ENCODE results near the gene DDX10. TPM values are rescaled to one million over a fixed set of nuclear protein-coding genes. Genes with fewer than 3 reads are reported as not detected.

DDX10 gene
- total RNA-seq = 10 to 100 TPM; 20.5 to 23.2 TPM

DNA sequence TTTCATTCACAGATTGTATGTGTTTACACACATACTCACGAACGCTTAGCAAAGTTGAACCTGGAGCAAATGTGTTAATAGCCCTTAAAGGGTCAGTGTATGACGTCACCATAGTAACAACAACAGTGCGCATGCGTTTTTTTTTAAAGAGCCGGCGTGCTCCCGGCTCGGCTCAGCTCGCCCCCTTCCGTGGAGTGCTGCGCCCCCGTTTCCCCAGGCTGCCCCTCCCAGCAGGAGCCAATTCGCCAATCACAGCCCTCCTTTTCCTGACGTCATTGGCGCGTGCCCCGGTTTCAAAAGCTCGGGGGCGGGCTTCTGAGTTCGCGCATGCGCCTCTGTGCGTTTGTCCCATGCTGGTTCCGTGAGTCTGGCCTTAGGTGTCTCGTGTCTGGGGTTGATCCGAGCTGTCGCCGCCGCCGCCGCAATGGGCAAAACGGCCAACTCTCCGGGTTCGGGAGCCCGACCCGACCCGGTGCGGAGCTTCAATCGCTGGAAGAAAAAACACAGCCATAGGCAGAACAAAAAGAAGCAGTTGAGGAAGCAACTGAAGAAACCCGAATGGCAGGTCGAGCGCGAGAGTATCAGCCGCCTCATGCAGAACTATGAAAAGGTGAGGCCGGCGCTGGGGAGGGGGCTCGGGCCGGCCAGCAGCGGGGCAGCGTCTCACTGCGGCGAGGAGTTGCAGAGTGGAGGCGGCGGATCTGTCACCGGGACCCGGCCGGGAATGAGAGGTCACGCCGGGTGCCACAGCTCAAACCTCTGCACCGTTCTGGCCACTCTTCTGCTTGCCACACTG, at the start of gene DDX10:
Gene DDX10, plus strand, starts transcription at position 340 of the 796 bp plus-strand sequence. Its CDS starts 85 bp downstream, at position 425.
- peaks cover 16% of the 10 kb centered on the region for H3K36me3 Mint-ChIP-seq (ENCODE audit: low read depth)
- ChIA-PET POLR2A (interaction anchor here (0.9 to 2.8 kb wide), 9 partner anchors 9 to 1207 kb away, joined by 3 to 28 read pairs (median 4); partner anchors contain the start of genes ATM, C11orf65, CUL5 and CWF19L2), CTCF (interaction anchor here (0.6 to 4.4 kb wide), 10 partner anchors 9 to 656 kb away, joined by 3 to 27 read pairs (median 4); partner anchors contain the start of genes ATM and CUL5)
- peaks cover 32% of the 10 kb centered on the region for H3K4me1 Mint-ChIP-seq
- peak; percentile 98 for DNase-seq
- no peaks in the 10 kb centered on the region for H3K27me3 Mint-ChIP-seq
- no peaks in the 10 kb centered on the region for H3K9me3 Mint-ChIP-seq
- H3K4me3 Mint-ChIP-seq = peak within 1 kb of the TSS; percentile 99
- H3K27ac Mint-ChIP-seq = peak within 1 kb of the TSS; percentile 66

DNA sequence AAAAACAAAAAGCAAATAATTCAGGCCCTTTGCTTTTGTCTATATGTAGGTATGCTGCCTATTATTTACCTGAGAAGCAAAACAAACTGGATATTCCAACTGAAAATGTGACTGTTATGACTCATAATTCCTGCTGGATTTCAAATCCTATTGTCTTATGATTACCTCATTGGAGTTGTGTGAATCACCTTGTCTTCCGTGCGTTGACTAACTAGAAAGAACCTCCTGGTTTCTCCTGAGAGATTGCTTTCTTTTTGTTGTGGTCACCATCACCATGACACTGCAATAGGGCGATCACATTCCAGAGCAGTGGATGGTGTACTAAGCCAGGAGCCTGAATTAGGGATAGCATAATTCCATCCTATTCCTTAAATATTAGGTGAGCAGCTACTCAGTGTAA, 48.3 kb upstream of the DDX10 start:
- H3K4me3 Mint-ChIP-seq = no peak overlapping the region
- DNase-seq = no peak
- no peaks in the 10 kb centered on the region for H3K36me3 Mint-ChIP-seq (ENCODE audit: low read depth)
- H3K9me3 Mint-ChIP-seq = no peaks in the 10 kb centered on the region
- CTCF ChIA-PET = no interaction called here
- peaks cover 3% of the 10 kb centered on the region for H3K4me1 Mint-ChIP-seq
- H3K27ac Mint-ChIP-seq = no peak overlapping the region
- POLR2A ChIA-PET = no interaction called here
- H3K27me3 Mint-ChIP-seq = peaks cover 24% of the 10 kb centered on the region

DNA sequence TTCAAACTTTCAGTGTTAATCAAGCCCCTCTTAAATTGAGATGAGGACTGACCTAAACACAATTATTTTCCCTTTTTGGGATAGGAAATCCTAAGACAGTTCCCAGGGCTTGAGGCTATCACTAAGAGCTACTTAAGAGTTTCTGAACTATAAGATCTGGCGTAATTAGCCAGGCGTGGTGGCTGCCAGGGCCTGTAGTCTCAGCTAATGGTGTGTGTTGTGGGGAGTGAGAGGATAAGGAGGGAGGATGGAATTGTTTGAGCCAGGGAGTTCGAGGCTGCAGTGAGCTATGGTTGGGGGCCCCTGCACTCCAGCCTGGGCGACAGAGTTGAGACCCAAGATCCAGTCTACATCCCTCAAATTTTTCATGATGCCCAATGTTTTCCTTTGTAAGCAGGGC, 47.8 kb upstream of the DDX10 start:
- no peak for DNase-seq
- Mint-ChIP-seq H3K27ac (no peak overlapping the region), H3K36me3 (ENCODE audit: low read depth) (no peaks in the 10 kb centered on the region), H3K4me3 (no peak overlapping the region), H3K4me1 (peaks cover 5% of the 10 kb centered on the region), H3K27me3 (peaks cover 26% of the 10 kb centered on the region), H3K9me3 (no peaks in the 10 kb centered on the region)
- POLR2A ChIA-PET = no interaction called here
- CTCF ChIA-PET = no interaction called here

DNA sequence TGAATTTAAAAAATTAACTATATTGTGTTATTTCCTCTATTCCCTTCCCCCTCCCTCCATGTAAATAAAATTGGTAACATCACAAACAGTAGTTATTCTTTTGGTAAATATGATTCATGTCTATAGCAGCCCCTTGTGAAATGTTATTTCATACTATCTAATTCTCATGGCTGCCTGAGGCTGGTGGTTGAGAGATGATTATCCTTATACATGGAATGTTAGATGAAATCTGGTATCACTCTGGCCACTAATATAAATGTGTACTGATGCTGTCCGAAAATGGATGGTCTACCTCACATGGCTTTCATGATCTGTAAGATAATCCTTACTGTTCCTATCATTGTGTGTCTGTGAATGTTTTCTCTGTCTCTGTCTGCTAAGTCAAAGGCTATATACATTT, 46.3 kb upstream of the DDX10 start:
- ChIA-PET CTCF (no interaction called here), POLR2A (no interaction called here)
- Mint-ChIP-seq H3K27ac (no peak overlapping the region), H3K36me3 (ENCODE audit: low read depth) (no peaks in the 10 kb centered on the region), H3K9me3 (no peaks in the 10 kb centered on the region), H3K27me3 (peaks cover 34% of the 10 kb centered on the region), H3K4me1 (peaks cover 5% of the 10 kb centered on the region), H3K4me3 (no peak overlapping the region)
- DNase-seq = no peak

DNA sequence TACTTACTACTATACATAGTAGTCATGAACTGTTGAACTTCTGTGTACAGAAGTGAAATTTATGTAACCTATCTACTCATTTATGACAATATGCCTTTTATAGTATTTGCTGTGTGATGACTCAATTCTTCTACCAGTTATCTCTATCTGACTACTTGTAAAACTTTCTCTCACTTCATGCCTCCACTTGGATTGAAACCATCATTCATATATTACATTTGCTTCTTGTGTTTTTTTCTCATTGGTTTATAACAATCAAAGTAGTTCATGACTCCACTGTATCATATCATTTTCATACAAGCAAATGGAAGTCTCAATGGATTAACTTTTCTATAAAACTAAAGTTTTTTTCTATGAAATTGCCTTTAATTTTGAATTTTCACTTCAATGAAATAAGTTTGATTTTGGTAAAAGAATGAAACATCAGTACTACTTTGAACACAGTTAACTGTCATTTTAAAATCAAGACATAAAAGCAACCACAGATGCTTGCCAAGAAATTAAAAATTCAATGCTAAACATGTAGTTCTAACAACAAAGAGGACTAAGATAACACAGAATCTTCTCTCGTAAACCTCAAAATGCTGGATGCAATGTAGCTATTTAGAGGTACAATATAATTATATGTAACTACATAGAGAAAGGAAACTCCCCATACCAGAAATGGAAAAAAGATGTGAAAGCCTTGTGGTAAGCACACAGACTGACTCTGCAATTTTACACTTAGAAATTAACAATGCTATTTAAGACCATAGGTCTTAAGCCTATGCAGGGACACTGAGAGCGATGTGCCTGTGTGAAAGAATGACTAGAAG, 43.7 kb upstream of the DDX10 start:
- ChIA-PET POLR2A (no interaction called here), CTCF (no interaction called here)
- peaks cover 11% of the 10 kb centered on the region for H3K4me1 Mint-ChIP-seq
- no peak overlapping the region for H3K27ac Mint-ChIP-seq
- no peaks in the 10 kb centered on the region for H3K9me3 Mint-ChIP-seq
- H3K27me3 Mint-ChIP-seq = peaks cover 41% of the 10 kb centered on the region
- H3K4me3 Mint-ChIP-seq = no peak overlapping the region
- H3K36me3 Mint-ChIP-seq (ENCODE audit: low read depth) = no peaks in the 10 kb centered on the region
- no peak for DNase-seq

DNA sequence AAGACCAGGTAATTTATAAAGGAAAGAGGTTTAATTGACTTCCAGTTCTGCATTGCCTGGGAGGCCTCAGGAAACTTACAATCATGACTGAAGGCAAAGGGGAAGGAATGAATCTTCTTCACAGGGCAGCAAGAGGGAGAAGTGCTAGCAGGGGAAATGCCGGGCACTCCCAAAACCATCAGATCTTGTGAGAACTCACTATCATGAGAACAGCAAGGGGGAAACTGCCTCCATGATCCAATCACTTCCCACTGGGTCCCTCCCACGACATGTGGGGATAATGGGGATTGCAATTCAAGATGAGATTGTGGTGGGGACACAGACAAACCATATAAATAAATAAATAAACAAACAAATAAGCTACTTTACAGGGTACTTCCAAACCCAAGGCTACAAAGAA, 42.5 kb upstream of the DDX10 start:
- no peak overlapping the region for H3K27ac Mint-ChIP-seq
- no peak overlapping the region for H3K4me3 Mint-ChIP-seq
- H3K4me1 Mint-ChIP-seq = peaks cover 11% of the 10 kb centered on the region
- no peak for DNase-seq
- POLR2A ChIA-PET = no interaction called here
- CTCF ChIA-PET = interaction anchor here (1.0 kb wide), 1 partner anchor 22 kb away, joined by 3 read pairs; no protein-coding TSS in a partner anchor
- H3K9me3 Mint-ChIP-seq = no peaks in the 10 kb centered on the region
- no peaks in the 10 kb centered on the region for H3K36me3 Mint-ChIP-seq (ENCODE audit: low read depth)
- H3K27me3 Mint-ChIP-seq = peaks cover 38% of the 10 kb centered on the region

DNA sequence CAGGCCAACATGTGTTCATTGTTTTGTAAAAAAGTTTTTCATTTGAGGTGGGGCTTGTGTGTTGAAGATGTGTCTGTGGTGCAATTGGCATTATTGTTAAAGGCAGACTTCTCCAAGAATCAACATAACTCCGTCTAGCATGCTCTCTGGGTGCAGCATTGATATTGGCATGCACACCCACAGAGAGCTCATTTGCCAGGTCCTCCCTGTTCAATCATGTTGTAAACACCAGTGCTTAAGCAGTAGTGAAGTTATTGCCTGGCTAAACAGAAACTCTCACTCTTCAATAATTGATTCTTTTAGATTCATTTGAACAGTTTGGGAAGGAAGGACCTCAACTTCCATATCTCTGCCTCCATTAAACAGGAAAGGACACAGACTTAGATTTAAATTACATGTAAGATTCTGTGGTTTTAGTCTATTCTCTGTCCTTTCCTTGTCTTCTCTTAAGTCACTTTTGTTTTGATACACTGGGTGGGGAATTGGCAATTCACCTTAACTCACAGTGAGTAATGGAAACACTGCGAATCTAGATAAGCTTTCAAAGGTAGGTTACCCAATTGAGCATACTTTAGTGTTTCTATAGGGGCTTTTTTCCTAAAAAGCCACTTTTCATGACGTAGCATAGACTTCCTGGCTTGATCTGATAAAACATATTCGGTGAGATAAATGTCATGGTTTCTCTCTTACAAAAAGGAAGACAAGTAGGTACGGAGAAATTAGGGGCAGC, 40.5 kb upstream of the DDX10 start:
- Mint-ChIP-seq H3K4me3 (no peak overlapping the region), H3K36me3 (ENCODE audit: low read depth) (no peaks in the 10 kb centered on the region), H3K4me1 (peaks cover 11% of the 10 kb centered on the region), H3K9me3 (peaks cover 3% of the 10 kb centered on the region), H3K27me3 (peaks cover 31% of the 10 kb centered on the region), H3K27ac (no peak overlapping the region)
- DNase-seq = no peak
- CTCF ChIA-PET = no interaction called here
- POLR2A ChIA-PET = no interaction called here

DNA sequence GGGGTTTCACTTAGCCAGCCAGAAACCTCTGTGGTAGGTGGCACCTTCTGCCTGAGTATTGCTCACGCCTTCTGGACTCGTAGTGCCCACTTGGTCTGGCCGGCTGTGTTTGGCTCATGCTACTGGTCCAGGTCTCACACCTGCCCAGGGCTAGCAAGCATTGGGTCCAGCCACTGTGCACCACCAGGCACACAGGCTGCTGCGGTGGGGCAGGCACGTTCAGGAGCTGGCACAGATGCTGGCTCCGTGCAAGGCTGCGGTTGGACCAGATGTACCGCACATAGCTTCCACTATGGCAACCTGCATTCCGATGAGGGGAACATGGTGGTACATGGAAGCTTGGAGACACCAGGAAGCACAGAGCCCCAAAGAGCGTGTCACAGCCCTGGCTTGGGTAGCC, 36.5 kb upstream of the DDX10 start:
- POLR2A ChIA-PET = no interaction called here
- CTCF ChIA-PET = no interaction called here
- Mint-ChIP-seq H3K27me3 (peaks cover 16% of the 10 kb centered on the region), H3K36me3 (ENCODE audit: low read depth) (no peaks in the 10 kb centered on the region), H3K4me1 (peaks cover 7% of the 10 kb centered on the region), H3K27ac (no peak overlapping the region), H3K9me3 (peaks cover 3% of the 10 kb centered on the region), H3K4me3 (no peak overlapping the region)
- DNase-seq = no peak

DNA sequence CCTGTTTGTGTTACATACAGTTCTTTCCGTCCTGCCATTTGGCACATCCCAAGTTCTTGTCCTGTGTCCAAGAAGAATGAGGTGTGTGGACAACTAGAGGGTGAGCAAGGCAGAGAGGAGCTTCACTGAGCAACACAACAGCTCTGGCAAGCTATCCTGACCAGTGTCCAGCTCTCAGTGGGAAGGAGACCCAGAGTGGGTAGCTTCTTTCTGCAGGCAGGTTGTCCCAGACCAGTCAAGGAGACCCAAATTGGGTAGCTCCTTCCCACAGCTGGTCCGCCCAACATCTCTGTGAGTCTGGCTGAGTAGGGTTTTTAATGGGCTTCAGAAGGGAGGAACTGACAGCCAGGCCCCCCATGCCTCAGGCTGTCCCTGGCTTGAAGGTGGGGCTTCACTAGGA, 36.1 kb upstream of the DDX10 start:
- DNase-seq = no peak
- H3K27me3 Mint-ChIP-seq = peaks cover 14% of the 10 kb centered on the region
- H3K27ac Mint-ChIP-seq = no peak overlapping the region
- peaks cover 3% of the 10 kb centered on the region for H3K9me3 Mint-ChIP-seq
- POLR2A ChIA-PET = no interaction called here
- H3K4me1 Mint-ChIP-seq = peaks cover 7% of the 10 kb centered on the region
- H3K36me3 Mint-ChIP-seq (ENCODE audit: low read depth) = no peaks in the 10 kb centered on the region
- CTCF ChIA-PET = no interaction called here
- no peak overlapping the region for H3K4me3 Mint-ChIP-seq

DNA sequence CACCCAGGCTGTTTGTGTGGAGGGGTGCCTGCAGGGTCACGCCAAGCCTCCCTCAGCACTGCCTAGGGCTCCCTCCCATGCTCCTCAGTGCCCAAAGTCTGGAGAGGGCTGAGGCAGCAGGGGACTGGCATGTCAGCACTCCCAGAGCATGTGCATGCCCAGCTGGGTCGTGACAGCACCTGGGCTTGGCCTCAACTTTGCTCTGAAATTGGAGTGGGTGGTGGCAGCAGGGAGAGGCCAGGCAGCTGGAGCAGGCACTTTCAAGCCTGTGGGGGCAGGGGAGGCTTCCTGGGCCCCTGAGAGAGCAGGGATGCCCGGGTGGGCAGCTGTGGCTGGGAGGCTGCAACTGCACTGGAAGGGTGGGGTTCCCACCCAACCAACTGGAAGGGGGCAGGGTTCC, 35.6 kb upstream of the DDX10 start:
- POLR2A ChIA-PET = no interaction called here
- no peak overlapping the region for H3K4me3 Mint-ChIP-seq
- H3K36me3 Mint-ChIP-seq (ENCODE audit: low read depth) = no peaks in the 10 kb centered on the region
- peaks cover 15% of the 10 kb centered on the region for H3K27me3 Mint-ChIP-seq
- H3K9me3 Mint-ChIP-seq = peaks cover 3% of the 10 kb centered on the region
- DNase-seq = no peak
- peaks cover 7% of the 10 kb centered on the region for H3K4me1 Mint-ChIP-seq
- CTCF ChIA-PET = no interaction called here
- no peak overlapping the region for H3K27ac Mint-ChIP-seq

DNA sequence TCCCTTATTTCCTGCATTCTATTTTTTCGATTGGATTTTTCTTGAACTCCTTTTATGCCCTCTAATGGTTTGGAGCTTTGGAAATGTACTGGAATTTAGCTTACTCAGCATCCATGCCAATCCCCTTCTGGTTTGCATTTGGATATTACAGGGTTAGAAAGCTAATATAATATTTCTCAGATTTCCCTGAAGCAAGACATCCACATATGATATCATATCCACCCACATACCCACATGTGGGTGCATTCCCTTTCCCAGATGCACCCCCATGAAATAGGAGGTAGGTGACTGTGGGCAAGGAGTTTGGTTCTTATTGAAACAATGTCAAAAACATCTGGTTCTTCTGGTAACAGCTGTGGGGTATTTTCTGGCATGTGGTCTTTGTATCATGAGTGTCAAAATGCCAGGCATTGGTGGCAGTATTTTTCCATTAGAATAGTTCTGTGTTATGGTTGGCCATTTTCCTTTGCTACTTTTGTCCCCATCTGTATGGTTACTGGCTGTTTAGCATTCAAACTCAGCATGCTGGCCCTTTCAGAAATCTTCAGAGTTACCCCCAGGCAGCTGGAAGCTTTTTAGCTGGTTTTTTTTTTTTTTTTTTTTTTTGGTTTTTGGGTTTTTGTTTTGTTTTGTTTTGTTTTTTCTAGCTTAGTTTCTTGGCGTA, 32.7 kb upstream of the DDX10 start:
- Mint-ChIP-seq H3K4me1 (no peaks in the 10 kb centered on the region), H3K36me3 (ENCODE audit: low read depth) (no peaks in the 10 kb centered on the region), H3K4me3 (no peak overlapping the region), H3K27me3 (peaks cover 20% of the 10 kb centered on the region), H3K27ac (no peak overlapping the region), H3K9me3 (peaks cover 3% of the 10 kb centered on the region)
- DNase-seq = no peak
- POLR2A ChIA-PET = no interaction called here
- CTCF ChIA-PET = interaction anchor here (1.3 kb wide), 1 partner anchor 44 kb away, joined by 3 read pairs; no protein-coding TSS in a partner anchor

DNA sequence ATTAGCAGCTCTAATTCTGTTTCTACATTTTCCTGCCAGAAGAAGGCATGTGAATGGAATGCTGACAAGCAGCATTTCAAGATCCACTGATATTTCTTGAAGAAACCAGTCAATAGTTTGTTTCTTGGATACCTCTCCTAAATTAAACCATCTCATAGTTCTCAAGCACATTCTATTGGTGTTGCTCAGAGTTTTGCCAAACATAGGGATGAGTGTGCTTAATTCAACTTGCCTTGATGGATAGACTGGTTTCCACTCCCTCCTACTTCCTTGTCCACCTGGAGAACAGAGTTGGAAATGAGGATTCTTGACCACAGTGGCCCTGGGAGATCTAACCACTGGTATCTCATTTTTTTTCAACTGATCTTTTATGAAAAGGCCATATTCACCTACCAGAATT, 29.8 kb upstream of the DDX10 start:
- H3K27ac Mint-ChIP-seq = no peak overlapping the region

DNA sequence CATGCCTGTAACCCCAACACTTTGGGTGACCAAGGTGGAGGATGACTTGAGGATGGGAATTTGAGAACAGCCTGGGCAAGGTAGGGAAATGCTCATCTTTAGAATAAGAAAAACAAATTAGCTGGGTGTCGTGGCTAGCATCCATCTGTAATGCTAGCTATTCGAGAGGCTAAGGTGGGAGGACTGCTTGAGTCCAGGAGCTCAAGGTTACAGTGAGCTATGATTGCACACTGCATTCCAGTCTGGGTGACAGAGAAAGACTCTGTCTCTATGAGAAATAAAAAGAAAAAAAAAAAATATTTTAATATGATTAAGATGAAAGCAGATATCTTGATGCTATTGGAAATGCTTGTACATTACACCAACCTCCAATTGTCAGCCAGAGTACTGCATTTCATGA, 28.6 kb upstream of the DDX10 start:
- DNase-seq = no peak
- H3K4me3 Mint-ChIP-seq = no peak overlapping the region
- H3K4me1 Mint-ChIP-seq = no peaks in the 10 kb centered on the region
- H3K27me3 Mint-ChIP-seq = peaks cover 25% of the 10 kb centered on the region
- POLR2A ChIA-PET = no interaction called here
- H3K27ac Mint-ChIP-seq = no peak overlapping the region
- H3K36me3 Mint-ChIP-seq (ENCODE audit: low read depth) = no peaks in the 10 kb centered on the region
- H3K9me3 Mint-ChIP-seq = no peaks in the 10 kb centered on the region
- CTCF ChIA-PET = no interaction called here

More for the DNA sequence above, 29.8 kb upstream of the DDX10 start:
- ChIA-PET POLR2A (no interaction called here), CTCF (interaction anchor here (1.1 kb wide), 1 partner anchor 11 kb away, joined by 4 read pairs; no protein-coding TSS in a partner anchor)
- Mint-ChIP-seq H3K4me1 (no peaks in the 10 kb centered on the region), H3K4me3 (no peak overlapping the region), H3K36me3 (ENCODE audit: low read depth) (no peaks in the 10 kb centered on the region), H3K9me3 (no peaks in the 10 kb centered on the region), H3K27me3 (peaks cover 28% of the 10 kb centered on the region)
- no peak for DNase-seq

All from activated CD4-positive, alpha-beta memory T cell treated with anti-CD3 and anti-CD28 coated beads, Interleukin-2, amount 10 ng/mL, durations not matched to agents 7 days and 5 days (primary cell).